Thoracic aorta (tissue), 2 donors: ENCODE results near the gene S100A16. TPM values are rescaled to one million over a fixed set of nuclear protein-coding genes. Genes with fewer than 3 reads are reported as not detected.
"Not testable (repeated sequence)": the region's sequence is repeated elsewhere in the genome, so short reads cannot be mapped to it uniquely, and the experiment has no call there.

ENCODE experiments used
- ATAC-seq: fragments of 150-250 bp; one replicate; pipeline ENCODE4 v1.8.0; 2017; ENCODE audit warnings: low read depth; ENCODE audit not compliant: insufficient number of reproducible peaks, low FRiP score
- DNase-seq: peaks from one replicate; pipeline ENCODE4 v3.0.0-alpha.2; 2020; ENCODE audit warnings: low spot score
- H3K27ac ChIP-seq, 2 donors: fragments of 200-600 bp; sonication (generic); 1 replicate in 1 of 2; 2 replicates in 1 of 2; pipeline ENCODE4 v1.5.1; 2016; ENCODE audit warnings: mild to moderate bottlenecking in 2 of 2, moderate library complexity in 2 of 2
- H3K27me3 ChIP-seq: fragments of 200-600 bp; sonication (generic); replicated peaks from 2 replicates; pipeline ENCODE4 v1.6.0; 2016; ENCODE audit warnings: mild to moderate bottlenecking; ENCODE audit not compliant: insufficient read depth
- H3K36me3 ChIP-seq: fragments of 200-600 bp; sonication (generic); one replicate; pipeline ENCODE4 v1.5.1; 2016
- H3K4me1 ChIP-seq, 2 donors: fragments of 200-600 bp; sonication (generic); 1 replicate in 1 of 2; 2 replicates in 1 of 2; pipeline versions ENCODE4 v1.5.1 to v1.6.0; 2016; ENCODE audit warnings: low read depth in 2 of 2, mild to moderate bottlenecking in 1 of 2; ENCODE audit not compliant: control insufficient read depth in 1 of 2
- H3K4me3 ChIP-seq: fragments of 200-600 bp; sonication (generic); 2 replicates; pipeline ENCODE4 v1.5.1; 2016; ENCODE audit warnings: mild to moderate bottlenecking
- H3K9me3 ChIP-seq: fragments of 200-600 bp; sonication (generic); 2 replicates; pipeline ENCODE4 v1.5.1; 2016
- total RNA-seq, 2 donors: library from RNA; depleted of rRNA; stranded (reverse); fragments of >200 nt; gene quantifications; one replicate each; pipeline versions ENCODE4 v1.1.0 to v1.2.3, GENCODE V29; 2016
- TF ChIP-seq, protein P1 (sequence below): fragments of 200-600 bp; sonication (generic); IDR thresholded peaks from one replicate; pipeline ENCODE4 v1.5.1; 2019; ENCODE audit warnings: antibody characterized with exemption

The S100A16 gene
- total RNA-seq, 2 donors from 2014 or later = 81.1 to 82.3 TPM

DNA sequence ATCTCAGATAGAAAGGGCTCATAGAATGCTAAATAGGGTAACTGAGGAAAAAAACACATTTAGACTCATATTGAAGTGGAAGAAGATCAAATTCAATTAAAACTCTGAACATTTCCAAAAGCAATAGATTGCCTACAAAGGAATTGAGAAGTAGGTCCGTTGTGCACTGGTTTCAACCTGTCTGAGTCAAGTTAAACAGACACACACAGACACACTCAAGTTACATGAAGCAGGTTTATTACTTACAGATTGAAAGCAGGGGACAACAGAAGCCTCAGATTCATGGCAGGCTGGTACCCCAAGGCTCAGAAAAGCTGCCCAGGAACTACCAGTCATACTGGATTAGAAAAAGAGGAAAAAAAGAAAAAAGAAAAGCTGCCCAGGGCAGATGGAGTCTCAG is 26.6 kb downstream of the S100A16 start:
- no peaks in the 10 kb centered on the region for H3K36me3 ChIP-seq
- no peak overlapping the region for H3K4me3 ChIP-seq
- ATAC-seq = no peak
- DNase-seq = no peak
- TF ChIP-seq, protein P1, sequence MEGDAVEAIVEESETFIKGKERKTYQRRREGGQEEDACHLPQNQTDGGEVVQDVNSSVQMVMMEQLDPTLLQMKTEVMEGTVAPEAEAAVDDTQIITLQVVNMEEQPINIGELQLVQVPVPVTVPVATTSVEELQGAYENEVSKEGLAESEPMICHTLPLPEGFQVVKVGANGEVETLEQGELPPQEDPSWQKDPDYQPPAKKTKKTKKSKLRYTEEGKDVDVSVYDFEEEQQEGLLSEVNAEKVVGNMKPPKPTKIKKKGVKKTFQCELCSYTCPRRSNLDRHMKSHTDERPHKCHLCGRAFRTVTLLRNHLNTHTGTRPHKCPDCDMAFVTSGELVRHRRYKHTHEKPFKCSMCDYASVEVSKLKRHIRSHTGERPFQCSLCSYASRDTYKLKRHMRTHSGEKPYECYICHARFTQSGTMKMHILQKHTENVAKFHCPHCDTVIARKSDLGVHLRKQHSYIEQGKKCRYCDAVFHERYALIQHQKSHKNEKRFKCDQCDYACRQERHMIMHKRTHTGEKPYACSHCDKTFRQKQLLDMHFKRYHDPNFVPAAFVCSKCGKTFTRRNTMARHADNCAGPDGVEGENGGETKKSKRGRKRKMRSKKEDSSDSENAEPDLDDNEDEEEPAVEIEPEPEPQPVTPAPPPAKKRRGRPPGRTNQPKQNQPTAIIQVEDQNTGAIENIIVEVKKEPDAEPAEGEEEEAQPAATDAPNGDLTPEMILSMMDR = no peak
- H3K9me3 ChIP-seq = no peaks in the 10 kb centered on the region
- no peak overlapping the region for H3K27ac ChIP-seq
- H3K27me3 ChIP-seq = no peaks in the 10 kb centered on the region
- H3K4me1 ChIP-seq = no peaks in the 10 kb centered on the region

DNA sequence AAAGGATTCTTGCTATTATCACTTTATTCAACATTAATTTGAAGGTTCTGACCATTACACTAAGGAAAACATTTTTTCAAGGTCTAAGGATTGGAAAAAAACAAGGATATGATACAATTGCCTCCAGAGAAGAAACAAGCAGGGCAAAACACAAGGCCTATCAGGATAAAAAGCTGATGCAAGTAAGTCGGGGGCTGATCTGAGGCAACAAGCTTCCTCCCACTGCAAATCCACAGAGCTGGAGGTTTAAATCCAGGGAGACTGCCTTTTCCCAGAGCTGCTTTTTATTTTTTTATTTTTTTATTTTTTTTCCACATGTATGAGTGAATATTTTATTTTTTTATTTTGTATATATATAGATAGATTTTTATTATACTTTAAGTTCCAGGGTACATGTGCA is 27.9 kb downstream of the S100A16 start:
- H3K4me3 ChIP-seq = no peak overlapping the region
- TF ChIP-seq, protein P1 = no peak
- no peaks in the 10 kb centered on the region for H3K4me1 ChIP-seq
- no peaks in the 10 kb centered on the region for H3K27me3 ChIP-seq
- DNase-seq = no peak
- no peak overlapping the region for H3K27ac ChIP-seq
- H3K9me3 ChIP-seq = no peaks in the 10 kb centered on the region
- no peak for ATAC-seq
- H3K36me3 ChIP-seq = no peaks in the 10 kb centered on the region

GRCh38 chr1:153583976-153584375 is 29.0 kb downstream of the S100A16 start:
- H3K4me3 ChIP-seq = no peak overlapping the region

GRCh38 chr1:153583514-153583913 is 29.4 kb downstream of the S100A16 start:
- H3K9me3 ChIP-seq, H3K36me3 ChIP-seq, ATAC-seq, H3K27ac ChIP-seq, H3K27me3 ChIP-seq, H3K4me1 ChIP-seq, H3K4me3 ChIP-seq, DNase-seq: not testable (repeated sequence)

More at GRCh38 chr1:153583976-153584375, 29.0 kb downstream of the S100A16 start:
- Histone ChIP-seq H3K9me3 (no peaks in the 10 kb centered on the region), H3K27me3 (no peaks in the 10 kb centered on the region), H3K27ac (no peak overlapping the region), H3K4me1 (no peaks in the 10 kb centered on the region), H3K36me3 (no peaks in the 10 kb centered on the region)
- no peak for DNase-seq
- TF ChIP-seq, protein P1 = no peak
- no peak for ATAC-seq

DNA sequence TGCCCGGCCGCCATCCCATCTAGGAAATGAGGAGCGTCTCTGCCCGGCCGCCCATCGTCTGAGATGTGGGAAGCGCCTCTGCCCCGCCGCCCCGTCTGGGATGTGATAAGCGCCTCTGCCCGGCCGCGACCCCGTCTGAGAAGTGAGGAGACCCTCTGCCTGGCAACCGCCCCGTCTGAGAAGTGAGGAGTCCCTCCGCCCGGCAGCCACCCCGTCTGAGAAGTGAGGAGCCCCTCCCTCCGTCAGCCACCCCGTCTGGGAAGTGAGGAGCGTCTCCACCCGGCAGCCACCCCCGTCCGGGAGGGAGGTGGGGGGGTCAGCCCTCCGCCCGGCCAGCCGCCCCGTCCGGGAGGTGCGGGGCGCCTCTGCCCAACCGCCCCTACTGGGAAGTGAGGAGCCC is 30.1 kb downstream of the S100A16 start:
- not testable (repeated sequence) for H3K27ac ChIP-seq, H3K4me3 ChIP-seq, H3K9me3 ChIP-seq, H3K27me3 ChIP-seq, ATAC-seq, H3K4me1 ChIP-seq, H3K36me3 ChIP-seq, DNase-seq

DNA sequence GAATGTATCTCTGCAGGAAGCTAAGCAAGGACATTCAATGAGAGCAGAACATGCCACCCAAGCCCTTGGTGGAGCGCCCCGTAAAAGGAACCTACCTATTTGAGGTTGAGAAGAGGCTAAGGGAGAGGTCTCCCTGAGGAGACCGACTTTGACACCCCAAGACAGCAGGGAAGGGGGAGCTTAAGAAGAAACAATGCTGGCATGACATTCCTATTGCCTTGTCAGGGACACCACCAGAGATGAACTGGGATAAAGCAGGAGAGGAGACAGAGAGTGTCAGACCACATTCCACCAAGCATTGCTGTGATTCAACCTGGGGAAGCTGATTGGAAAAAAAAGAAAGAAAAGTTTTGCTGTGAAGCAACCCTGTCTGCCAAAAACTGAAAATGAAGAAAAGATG is 34.0 kb downstream of the S100A16 start:
- no peaks in the 10 kb centered on the region for H3K9me3 ChIP-seq
- TF ChIP-seq, protein P1 = no peak
- peaks cover 0 to 10% of the 10 kb centered on the region in 2 donors for H3K4me1 ChIP-seq
- ATAC-seq = no peak
- no peaks in the 10 kb centered on the region for H3K27me3 ChIP-seq
- no peak overlapping the region for H3K4me3 ChIP-seq
- DNase-seq = no peak
- no peak overlapping the region for H3K27ac ChIP-seq
- H3K36me3 ChIP-seq = no peaks in the 10 kb centered on the region
